ENCODE data around the gene SLC12A2.

- no peak for TF ChIP-seq POLR2A (IDR thresholded peaks at IDR 0.05; ENCODE audit: low read depth, low read length)
- no peak for TF ChIP-seq POLR2AphosphoS5 (IDR thresholded peaks at IDR 0.05; ENCODE audit: low read depth, low read length)
- TF ChIP-seq TAF1 (IDR thresholded peaks at IDR 0.05; ENCODE audit: borderline replicate concordance, low read depth, low read length) = no peak
Measured at GRCh38 chr5:128077526-128077925, 6.0 kb upstream of the SLC12A2 start.
